Measurements from ENCODE around the gene RLF. TPM values are rescaled to one million over a fixed set of nuclear protein-coding genes. Genes with fewer than 3 reads are reported as not detected.
"Not testable (repeated sequence)": the region's sequence is repeated elsewhere in the genome, so short reads cannot be mapped to it uniquely, and the experiment has no call there.

The RLF gene
- total RNA-seq, 3 donors from 2014 or later: 9.0 to 12.3 (median 11.0) TPM

GRCh38 chr1:40153073-40153770, 8.0 kb upstream of the RLF start:
- H3K4me3 Mint-ChIP-seq: no peak overlapping the region
- H3K4me1 Mint-ChIP-seq (ENCODE audit: low read depth): peaks cover 11% of the 10 kb centered on the region
- DNase-seq (no peak), ATAC-seq (peak; percentile 46 to 63)
- no peaks in the 10 kb centered on the region for H3K27me3 Mint-ChIP-seq (ENCODE audit: low read depth)
- no peaks in the 10 kb centered on the region for H3K36me3 Mint-ChIP-seq (ENCODE audit: insufficient read depth)
- no peaks in the 10 kb centered on the region for H3K9me3 Mint-ChIP-seq

GRCh38 chr1:40155135-40155534, 6.1 kb upstream of the RLF start:
- no peak overlapping the region for H3K4me3 Mint-ChIP-seq
- ATAC-seq: no peak
- H3K9me3 Mint-ChIP-seq: no peaks in the 10 kb centered on the region
- no peaks in the 10 kb centered on the region for H3K36me3 Mint-ChIP-seq (ENCODE audit: insufficient read depth)
- no peak for DNase-seq
- peaks cover 11% of the 10 kb centered on the region for H3K4me1 Mint-ChIP-seq (ENCODE audit: low read depth)
- no peaks in the 10 kb centered on the region for H3K27me3 Mint-ChIP-seq (ENCODE audit: low read depth)

GRCh38 chr1:40155910-40156309, 5.3 kb upstream of the RLF start:
- ATAC-seq: no peak
- H3K27me3 Mint-ChIP-seq (ENCODE audit: low read depth): no peaks in the 10 kb centered on the region
- no peaks in the 10 kb centered on the region for H3K36me3 Mint-ChIP-seq (ENCODE audit: insufficient read depth)
- no peak for DNase-seq
- H3K4me3 Mint-ChIP-seq: no peak overlapping the region
- H3K9me3 Mint-ChIP-seq: no peaks in the 10 kb centered on the region
- H3K4me1 Mint-ChIP-seq (ENCODE audit: low read depth): peaks cover 14% of the 10 kb centered on the region

DNA sequence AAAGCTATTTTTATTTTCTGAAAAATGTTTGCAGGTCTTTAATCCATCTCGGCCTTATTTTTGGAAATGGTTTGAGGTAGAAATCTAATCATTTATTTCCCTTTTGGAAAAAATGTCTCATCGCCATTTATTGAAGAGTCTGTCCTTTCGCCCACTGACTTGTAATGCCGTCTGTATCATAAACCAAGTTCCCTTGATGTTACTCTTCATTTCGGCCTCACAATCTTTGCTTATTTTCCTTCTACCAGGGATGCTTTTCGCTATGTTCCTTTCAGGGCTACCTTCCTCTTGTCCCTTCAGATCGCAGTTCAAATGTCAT, 422 bp upstream of the RLF start:
- H3K4me3 Mint-ChIP-seq: no peak overlapping the region
- DNase-seq: no peak
- peaks cover 6% of the 10 kb centered on the region for H3K4me1 Mint-ChIP-seq (ENCODE audit: low read depth)
- H3K36me3 Mint-ChIP-seq (ENCODE audit: insufficient read depth): no peaks in the 10 kb centered on the region
- H3K27me3 Mint-ChIP-seq (ENCODE audit: low read depth): no peaks in the 10 kb centered on the region
- ATAC-seq: no peak
- H3K9me3 Mint-ChIP-seq: no peaks in the 10 kb centered on the region

GRCh38 chr1:40161888-40162397, 756 bp downstream of the RLF start:
- no peaks in the 10 kb centered on the region for H3K36me3 Mint-ChIP-seq (ENCODE audit: insufficient read depth)
- H3K9me3 Mint-ChIP-seq: no peaks in the 10 kb centered on the region
- ATAC-seq (peak; percentile 11 to 21), DNase-seq (no peak)
- H3K27me3 Mint-ChIP-seq (ENCODE audit: low read depth): no peaks in the 10 kb centered on the region
- H3K4me3 Mint-ChIP-seq: no peak overlapping the region
- peaks cover 6% of the 10 kb centered on the region for H3K4me1 Mint-ChIP-seq (ENCODE audit: low read depth)

- DNase-seq (no peak), ATAC-seq (peak; percentile 39 to 56)
- Mint-ChIP-seq H3K27me3 (ENCODE audit: low read depth) (no peaks in the 10 kb centered on the region), H3K36me3 (ENCODE audit: insufficient read depth) (no peaks in the 10 kb centered on the region), H3K9me3 (no peaks in the 10 kb centered on the region), H3K4me1 (ENCODE audit: low read depth) (peaks cover 12% of the 10 kb centered on the region), H3K4me3 (no peak overlapping the region)
Observed at GRCh38 chr1:40162753-40163441, 1.7 kb downstream of the RLF start.

- Mint-ChIP-seq H3K27me3 (ENCODE audit: low read depth) (no peaks in the 10 kb centered on the region), H3K36me3 (ENCODE audit: insufficient read depth) (no peaks in the 10 kb centered on the region), H3K4me3 (no peak overlapping the region), H3K9me3 (no peaks in the 10 kb centered on the region), H3K4me1 (ENCODE audit: low read depth) (peaks cover 19% of the 10 kb centered on the region)
- DNase-seq: no peak
- ATAC-seq: no peak
Observed at GRCh38 chr1:40167317-40167716, 6.1 kb downstream of the RLF start.

GRCh38 chr1:40171036-40171435, 9.8 kb downstream of the RLF start:
- Mint-ChIP-seq H3K36me3 (ENCODE audit: insufficient read depth) (no peaks in the 10 kb centered on the region), H3K27me3 (ENCODE audit: low read depth) (no peaks in the 10 kb centered on the region), H3K9me3 (no peaks in the 10 kb centered on the region), H3K4me3 (no peak overlapping the region), H3K4me1 (ENCODE audit: low read depth) (peaks cover 42% of the 10 kb centered on the region)
- no peak for ATAC-seq
- DNase-seq: no peak

- Mint-ChIP-seq H3K27me3 (ENCODE audit: low read depth) (no peaks in the 10 kb centered on the region), H3K36me3 (ENCODE audit: insufficient read depth) (peaks cover 4% of the 10 kb centered on the region), H3K4me3 (no peak overlapping the region), H3K9me3 (no peaks in the 10 kb centered on the region), H3K4me1 (ENCODE audit: low read depth) (peaks cover 50% of the 10 kb centered on the region)
- DNase-seq (no peak), ATAC-seq (no peak)
Observed at GRCh38 chr1:40174788-40175187, 13.6 kb downstream of the RLF start.

GRCh38 chr1:40176989-40177388, 15.8 kb downstream of the RLF start:
- not testable (repeated sequence) for H3K9me3 Mint-ChIP-seq; ATAC-seq; H3K36me3 Mint-ChIP-seq (ENCODE audit: insufficient read depth); H3K4me3 Mint-ChIP-seq; DNase-seq; H3K27me3 Mint-ChIP-seq (ENCODE audit: low read depth)
- peaks cover 53% of the 10 kb centered on the region for H3K4me1 Mint-ChIP-seq (ENCODE audit: low read depth)

- Mint-ChIP-seq H3K4me1 (ENCODE audit: low read depth) (peaks cover 58% of the 10 kb centered on the region), H3K9me3 (no peaks in the 10 kb centered on the region), H3K36me3 (ENCODE audit: insufficient read depth) (peaks cover 4% of the 10 kb centered on the region), H3K4me3 (no peak overlapping the region), H3K27me3 (ENCODE audit: low read depth) (no peaks in the 10 kb centered on the region)
- DNase-seq (no peak), ATAC-seq (no peak)
Observed at GRCh38 chr1:40178200-40178599, 17.0 kb downstream of the RLF start.

- ATAC-seq: no peak
- DNase-seq: no peak
- no peak overlapping the region for H3K4me3 Mint-ChIP-seq
- no peaks in the 10 kb centered on the region for H3K9me3 Mint-ChIP-seq
- no peaks in the 10 kb centered on the region for H3K27me3 Mint-ChIP-seq (ENCODE audit: low read depth)
- peaks cover 4% of the 10 kb centered on the region for H3K36me3 Mint-ChIP-seq (ENCODE audit: insufficient read depth)
- H3K4me1 Mint-ChIP-seq (ENCODE audit: low read depth): peaks cover 61% of the 10 kb centered on the region
Observed at GRCh38 chr1:40179496-40180089, 18.4 kb downstream of the RLF start.

DNA sequence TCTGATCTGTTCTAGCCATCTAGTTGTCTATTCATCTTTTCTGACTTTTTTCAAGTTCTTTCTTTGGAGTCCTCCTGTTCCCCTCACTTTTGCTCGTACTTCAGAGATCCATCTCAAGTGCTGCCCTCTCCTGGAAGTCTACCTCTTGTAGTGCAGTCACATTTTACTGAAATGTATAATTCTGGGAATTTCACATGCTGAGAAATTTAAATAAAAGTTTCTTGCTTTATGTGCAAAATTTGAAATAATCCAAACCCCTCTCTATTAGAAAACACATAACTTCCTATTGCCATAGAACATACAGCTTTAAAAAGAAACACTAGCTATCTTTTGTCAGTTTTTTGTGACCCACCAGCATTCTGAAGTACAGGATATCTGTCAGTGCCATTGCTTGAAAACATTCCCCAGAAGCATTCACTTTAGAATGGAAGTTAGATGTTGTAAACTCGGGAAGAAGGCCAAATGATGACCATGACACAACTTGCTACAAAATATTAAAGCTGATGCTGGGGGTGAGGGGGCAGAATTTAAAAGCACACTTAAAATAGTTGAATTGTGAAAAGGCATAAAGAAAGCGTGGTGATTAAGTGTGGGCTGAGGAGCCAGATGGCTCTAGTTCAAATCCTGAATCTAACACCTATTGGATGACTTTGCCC, 22.0 kb downstream of the RLF start:
- H3K4me3 Mint-ChIP-seq: peak overlapping the region; percentile 55
- ATAC-seq (no peak), DNase-seq (no peak)
- peaks cover 67% of the 10 kb centered on the region for H3K4me1 Mint-ChIP-seq (ENCODE audit: low read depth)
- no peaks in the 10 kb centered on the region for H3K27me3 Mint-ChIP-seq (ENCODE audit: low read depth)
- peaks cover 4% of the 10 kb centered on the region for H3K36me3 Mint-ChIP-seq (ENCODE audit: insufficient read depth)
- no peaks in the 10 kb centered on the region for H3K9me3 Mint-ChIP-seq

DNA sequence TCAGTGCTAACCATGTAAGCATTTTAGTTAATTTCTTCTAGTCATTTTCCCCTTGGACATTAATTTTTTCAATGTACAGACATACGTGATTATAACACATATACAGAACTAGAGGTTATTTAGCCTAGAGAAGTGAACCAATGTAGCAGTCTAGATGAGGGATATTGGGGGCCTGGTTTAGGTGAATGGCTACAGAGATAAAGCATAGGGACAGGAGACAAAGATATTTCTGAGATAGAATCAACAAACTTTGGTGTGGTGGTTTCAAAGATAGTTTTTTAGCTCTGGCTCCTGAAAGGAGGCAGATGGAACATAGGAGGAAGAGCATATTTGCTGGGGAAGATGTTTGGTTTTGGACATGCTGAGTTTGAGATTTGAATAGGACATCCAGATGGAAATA, 23.0 kb downstream of the RLF start:
- Mint-ChIP-seq H3K27me3 (ENCODE audit: low read depth) (no peaks in the 10 kb centered on the region), H3K4me3 (no peak overlapping the region), H3K36me3 (ENCODE audit: insufficient read depth) (peaks cover 9% of the 10 kb centered on the region), H3K9me3 (no peaks in the 10 kb centered on the region), H3K4me1 (ENCODE audit: low read depth) (peaks cover 68% of the 10 kb centered on the region)
- DNase-seq: no peak
- no peak for ATAC-seq
